Hematopoietic multipotent progenitor cell treated with erythropoietin and hydrocortisone succinate and interleukin-3 and kit ligand, for 8 days (in vitro differentiated cells): ENCODE data around the gene NAP1L1.
A peak's percentile ranks its signal among the peaks of the same experiment; 100 is the strongest.

Experiments used
- DNase-seq: peaks from one replicate; pipeline ENCODE4 v3.0.0-alpha.2; 2015

Gene NAP1L1

DNA sequence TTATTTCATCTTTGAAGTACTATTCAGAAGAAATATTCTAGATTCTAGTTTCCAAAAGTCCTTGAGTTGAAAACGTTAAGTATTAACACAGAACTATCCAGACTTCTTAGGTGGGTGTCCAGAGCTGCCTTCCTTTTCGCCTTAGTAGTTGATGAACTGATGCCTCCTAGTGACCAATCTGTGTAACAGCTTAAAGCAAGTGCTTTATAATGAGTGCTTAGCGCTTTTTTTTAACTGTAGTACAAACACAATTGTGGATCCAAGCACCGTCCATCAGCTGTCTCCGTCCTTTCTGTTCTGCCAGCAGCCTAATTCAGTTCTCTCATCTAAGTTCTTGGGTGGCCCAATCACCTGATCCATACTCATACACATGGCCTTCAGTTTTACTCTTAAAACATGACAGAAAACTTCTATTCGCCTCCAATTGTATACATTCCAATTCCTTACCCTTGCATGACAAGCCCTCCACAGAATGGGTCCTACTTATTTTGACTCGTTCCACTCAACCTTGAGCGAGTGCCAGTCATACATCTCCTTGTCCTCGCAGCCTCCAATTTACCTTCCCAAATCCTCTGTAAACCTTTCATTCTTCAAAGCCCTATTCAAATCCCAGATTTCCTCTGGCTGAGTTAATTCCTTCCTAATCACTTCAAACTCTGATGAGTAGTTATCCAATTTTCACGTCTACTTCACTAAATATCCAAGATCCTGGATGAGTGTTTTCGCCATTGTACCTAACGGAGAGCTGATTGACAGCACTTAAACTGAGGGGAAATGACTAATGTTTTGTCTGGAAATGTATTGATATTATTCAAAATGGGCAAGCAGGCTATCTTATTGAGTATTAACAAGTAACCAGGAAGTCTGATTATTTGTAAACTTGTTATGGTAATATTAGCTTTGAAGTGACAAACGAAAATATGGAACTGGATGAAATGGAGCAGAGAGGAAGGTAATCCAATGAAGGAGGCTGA lies 47.1 kb downstream of the NAP1L1 start:
- peak; percentile 82 for DNase-seq

DNA sequence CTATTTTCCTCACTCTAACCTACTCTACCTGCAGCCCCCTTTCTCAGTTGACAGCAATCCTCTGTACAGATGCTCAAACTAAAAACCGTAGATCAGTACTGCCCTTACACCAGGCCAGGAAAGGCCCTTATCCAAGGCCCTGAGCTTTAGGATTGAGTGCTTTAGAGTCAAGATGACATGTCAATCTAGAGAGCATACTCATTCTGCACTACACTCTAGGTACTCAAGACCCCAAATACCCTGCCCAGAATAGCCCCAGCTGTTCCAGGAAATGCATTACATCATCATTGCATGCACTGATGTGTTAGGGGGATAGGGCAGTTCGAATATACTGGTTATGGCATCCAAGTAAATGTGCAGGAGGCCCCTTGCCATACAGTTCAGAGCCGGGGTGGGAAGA lies 49.4 kb downstream of the NAP1L1 start:
- DNase-seq, result no peak

DNA sequence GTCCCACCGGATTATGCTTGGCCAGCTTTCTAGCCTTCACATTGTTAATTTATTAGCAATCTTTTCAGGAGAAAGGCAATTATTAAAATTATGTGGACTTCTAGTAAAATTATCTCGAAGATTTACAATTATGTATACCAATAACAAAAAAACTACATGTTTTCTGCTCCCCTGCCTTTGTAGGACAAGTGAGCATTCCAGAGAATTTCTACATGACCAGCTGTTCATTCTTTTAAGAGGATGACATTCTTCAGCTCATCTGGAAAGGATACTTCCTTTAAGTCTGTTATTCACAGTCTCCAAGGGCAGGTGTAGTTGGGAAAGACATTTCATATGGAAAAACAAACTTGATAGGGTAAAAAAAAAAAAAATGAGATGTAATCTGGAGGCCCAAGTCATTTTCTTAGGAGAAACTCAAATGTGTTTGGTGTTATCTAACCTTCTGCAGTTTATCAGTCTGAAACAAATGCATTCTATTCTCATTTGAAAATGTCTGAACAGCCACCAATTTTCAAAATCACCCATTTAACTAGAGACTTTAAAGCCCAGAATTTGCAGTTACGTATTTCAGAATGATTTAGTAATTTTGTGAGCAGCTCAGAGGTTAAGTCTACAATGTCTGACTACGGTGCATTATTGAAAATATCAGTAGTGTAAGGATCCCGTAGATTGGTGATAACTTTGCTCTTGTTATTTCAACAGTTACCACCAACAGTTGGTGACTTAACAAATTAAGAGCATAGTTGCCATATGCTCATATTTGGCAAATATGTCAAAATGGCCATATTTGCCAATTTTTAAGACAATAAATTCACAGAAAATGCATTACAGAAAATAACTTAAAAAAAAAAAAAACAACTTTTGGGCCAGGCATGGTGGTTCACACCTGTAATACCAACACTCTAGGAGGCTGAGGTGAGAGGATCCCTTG lies 51.1 kb downstream of the NAP1L1 start:
- DNase-seq, result peak; percentile 70

DNA sequence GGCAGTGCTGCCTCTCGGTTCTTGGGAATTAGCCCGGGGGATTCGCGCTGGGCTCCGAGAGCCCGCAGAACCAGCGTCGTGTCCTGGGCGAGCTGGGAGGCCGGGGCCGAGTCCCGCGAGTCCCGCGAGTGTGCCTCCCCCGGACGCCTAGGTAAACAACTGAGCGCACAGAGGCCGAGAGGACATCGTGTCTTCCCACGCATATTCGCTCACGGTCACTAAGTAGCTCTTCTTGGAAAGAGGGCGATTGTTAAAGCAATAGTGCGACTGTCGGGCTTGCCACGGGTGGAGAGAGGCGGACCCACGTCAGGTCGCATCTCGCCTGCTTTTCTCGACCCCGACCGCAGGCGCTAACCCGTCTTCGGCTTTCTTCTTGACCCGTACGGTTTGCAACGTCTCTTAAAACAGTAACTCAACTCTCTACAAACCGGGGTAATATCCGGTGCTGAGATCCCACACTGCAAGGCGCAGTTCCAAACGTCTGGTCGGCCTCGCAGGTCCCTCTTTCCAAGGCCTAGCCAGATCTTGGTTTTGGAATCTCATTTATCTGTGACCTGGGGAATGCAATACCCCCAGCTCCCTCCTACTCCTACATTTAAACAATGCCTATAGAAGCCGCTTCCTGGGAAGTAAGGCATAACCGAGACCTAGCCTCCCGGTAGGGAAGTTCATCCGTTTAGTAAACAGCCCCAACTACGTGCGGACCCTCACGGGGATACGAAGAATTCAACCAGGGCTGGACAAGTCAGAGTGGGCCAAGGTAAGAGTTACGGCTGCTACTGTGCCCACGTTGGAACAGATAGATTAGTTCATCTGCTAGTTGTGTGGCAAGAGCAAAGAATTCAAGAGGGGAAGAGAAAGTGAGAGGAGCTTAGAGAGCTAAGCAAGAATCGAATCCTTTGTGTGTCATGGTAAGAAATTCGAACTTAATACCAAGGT lies 52.2 kb downstream of the NAP1L1 start:
- DNase-seq, result peak; percentile 60

DNA sequence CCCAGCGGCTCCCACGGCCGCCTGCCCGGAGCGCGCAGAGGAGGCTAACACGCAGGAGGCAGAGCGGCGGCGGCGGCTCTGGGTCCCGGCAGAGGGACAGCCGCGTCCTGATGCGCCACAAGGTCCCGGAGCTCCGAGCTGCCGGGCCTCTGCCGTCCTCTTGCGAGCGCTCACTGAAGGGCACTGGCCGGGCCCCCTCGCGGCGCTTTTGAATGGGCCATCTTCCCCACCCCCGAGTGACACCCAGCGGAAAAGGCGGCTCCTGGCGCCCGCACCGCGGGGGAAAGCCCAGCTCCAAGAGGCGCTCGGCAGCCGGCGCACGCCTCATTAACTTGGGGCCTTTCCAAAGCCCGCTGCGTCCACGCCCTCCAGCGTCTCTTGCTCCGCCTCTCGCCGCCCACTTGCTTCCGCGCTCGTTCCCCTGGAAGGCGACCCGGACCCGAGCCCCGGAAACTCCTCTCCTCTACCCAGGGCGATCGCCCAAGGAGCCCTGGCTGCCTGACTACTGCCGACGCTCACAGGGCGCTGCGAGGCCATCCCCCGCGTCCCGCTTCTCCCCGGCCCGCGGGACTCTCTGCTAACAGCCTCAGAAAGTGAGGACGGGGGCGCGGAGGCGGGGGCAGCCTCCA lies 53.0 kb downstream of the NAP1L1 start, which contains the start of gene PHLDA1:
PHLDA1 (minus strand) TSS at position 363 of the 629 bp plus-strand sequence.
- peak; percentile 91 for DNase-seq

DNA sequence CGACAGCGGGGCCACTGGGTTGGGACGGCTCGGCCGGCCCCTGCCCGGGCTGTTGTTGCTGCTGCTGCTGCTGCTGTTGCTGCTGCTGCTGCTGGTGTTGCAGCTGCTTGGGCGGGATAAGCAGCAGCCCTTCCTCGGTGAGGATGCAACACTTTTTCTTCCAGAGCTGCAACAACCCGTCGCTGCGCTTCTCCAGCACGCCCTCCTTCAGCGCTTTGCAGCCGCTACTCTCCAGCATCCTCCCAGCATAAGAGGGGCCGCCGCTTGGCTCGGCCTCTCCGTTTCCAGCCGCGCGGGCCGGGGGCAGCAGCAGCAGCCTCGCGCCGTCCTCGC lies 53.4 kb downstream of the NAP1L1 start:
- no peak for DNase-seq

DNA sequence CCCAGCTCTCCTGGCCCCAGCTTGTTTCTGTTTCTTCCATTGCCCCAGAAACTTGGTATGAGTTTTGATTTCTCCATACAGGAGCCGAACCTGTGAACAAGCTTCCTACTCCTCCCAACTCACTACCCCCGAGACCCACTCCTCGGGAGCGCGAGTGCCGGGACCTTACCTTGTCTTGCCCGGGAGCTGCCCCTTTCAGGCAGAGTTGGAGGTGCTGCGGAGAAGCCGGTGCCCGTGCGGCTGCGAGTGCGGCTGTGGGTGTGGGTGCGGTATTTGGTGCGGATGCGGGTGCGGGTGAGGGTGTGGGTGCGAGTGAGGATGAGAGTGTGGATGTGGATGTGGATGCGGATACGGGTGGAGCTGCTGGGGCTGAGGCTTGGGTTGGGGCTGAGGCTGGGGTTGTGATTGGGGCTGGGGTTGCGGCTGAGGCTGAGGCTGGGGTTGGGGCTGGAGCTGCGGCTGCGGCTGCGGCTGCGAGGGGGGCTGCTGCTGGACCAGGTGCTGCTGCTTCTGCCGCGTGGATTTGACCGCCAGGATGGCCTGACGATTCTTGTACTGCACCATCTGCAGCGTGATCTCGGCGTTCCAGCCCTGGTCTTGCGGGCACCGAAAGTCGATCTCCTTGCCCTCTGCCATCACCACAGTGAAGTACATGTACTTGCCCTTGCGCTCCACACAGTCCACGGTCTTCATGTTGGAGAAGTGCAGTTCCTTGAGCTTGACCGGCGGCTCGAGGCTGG lies 54.0 kb downstream of the NAP1L1 start:
- no peak for DNase-seq

DNA sequence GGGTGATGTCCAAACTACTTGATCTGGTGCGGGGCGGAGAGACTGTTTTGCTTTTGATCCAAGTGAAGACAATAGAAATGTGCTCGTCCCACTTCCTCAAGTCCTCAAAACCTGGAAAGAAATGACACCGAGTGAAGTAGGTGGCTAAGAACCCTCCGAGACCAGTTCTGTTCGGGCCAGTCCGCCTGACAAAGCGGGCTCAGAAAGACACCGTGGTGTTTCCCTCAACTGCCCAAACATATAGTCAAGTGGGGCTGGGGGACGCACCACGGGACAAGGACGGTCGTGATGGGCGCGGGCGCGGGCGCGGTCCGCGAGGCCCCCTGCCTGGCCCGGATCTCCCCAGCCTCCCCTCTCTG lies 54.5 kb downstream of the NAP1L1 start:
- no peak for DNase-seq

DNA sequence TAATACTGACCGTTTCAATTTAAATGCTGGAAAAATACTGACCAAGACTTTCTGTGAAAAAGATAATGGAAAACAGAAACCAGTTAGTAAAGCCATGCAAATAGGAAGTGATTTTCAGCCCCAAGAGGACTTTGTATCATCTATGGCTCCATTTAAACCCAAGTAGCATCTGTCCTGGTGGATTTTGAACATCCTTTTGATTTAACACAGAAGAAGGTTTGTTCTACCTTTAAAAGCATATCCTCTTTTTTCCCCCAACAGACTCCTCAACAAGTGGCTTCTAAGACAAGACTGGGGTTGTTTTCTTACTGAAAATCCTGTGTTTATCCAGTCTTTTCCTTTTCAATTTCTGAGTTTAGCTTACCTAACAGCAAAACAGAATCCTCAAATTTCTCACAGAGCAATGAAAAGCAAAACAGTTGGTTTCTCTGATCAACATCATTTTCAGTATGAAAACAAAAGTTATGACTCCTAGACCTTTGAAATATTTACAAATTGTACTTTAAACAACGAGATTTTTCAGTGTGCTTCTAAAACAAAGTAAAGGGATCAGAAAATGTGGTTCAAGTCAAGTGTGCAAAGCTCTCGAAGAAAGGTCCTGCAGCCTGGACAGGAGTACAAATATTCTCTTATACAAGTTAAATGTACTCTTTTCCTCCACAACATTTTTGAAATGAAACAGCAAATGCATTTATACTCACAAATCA lies 55.8 kb downstream of the NAP1L1 start:
- DNase-seq, result no peak

DNA sequence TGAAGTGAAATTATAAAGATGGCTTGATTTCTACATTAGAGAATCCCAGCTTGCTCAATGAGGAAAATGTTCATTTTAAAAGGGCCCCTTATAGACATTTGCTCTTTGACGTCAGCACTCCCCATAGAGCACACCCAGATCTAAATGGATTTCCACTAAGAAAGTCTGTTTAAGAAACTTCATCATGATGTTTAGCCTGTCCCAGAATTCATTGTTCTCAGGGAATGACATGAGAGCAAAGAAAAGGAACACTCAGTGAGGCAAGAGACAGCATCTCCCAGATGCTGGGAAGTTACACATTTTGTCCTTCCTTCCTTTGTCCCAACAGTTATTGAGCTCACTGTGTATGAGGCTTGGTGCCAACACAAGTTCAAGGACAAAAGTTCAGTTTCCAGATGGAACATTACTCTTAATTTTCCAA lies 57.8 kb downstream of the NAP1L1 start:
- no peak for DNase-seq

DNA sequence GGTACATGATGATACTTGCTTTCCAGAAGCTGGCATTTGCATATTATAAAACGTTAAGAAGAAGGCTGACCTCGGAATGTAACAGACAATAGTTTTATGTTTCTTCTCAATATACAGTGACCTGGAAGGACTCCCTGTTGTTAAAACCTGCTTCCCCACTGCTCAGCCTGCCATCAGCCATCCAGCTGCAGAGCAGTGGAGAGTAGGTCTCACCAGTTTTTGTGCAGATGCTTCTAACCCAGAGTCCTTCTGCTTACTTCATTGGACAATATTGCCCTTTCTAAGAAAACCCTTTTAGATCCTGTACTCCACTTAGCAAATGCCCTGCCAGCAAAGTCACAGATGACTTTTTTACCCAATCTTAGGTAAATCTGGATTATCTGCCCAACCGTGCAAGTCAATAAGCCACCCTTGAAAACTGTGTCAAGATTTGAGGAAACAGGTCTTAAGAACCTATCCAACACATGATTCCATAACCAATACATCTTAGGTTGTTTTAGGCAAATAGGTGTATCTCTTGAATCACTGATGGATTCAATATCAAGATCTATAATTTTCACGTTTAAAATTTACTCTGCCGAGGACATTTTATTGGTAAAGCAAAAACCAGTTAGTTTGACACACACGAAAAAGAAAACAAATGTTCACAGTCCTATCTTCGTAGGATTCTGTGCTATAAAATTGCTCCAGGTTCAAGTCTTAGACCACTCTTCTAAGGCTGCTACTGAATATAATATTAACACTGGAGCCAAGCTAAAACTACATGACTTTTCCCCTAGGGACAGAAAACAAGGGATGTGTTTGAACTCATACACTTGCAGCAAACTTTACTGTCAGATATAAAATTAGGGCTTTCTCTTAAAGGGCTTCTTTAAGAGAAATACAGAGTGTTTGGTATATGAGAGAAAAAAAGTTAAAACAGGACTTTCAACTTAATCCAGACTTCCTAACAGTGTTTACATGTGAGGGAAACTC lies 58.6 kb downstream of the NAP1L1 start:
- no peak for DNase-seq

DNA sequence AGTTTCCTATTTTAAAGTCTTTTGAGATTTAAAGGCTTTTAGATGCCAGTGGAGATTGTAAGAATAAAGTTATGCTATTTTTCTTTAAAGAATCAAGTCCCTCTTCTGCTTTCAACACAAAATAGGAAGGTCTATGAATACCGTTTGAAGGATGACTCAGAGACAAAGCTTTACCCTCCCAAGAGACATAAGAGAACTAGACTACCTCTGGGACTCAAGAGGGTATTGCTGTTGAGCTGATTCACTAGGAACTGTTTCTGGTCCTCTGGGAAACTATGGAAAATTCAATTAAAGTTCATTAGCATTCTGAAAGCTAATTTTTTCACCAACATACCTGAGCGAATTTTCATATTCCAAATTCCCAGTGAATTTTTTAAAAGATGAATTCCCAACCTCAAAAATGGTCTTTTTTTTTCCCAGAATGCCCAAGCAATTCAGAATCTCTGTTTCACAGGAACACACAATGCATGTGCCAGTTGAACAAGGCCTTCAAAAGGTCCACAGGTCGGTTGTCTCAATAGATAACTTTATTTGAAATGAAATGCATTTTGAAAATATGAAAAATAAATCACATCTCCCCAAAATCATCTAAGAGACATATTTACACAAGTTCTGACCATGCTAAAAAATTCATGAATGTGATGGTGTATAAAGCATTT lies 59.4 kb downstream of the NAP1L1 start:
- no peak for DNase-seq

DNA sequence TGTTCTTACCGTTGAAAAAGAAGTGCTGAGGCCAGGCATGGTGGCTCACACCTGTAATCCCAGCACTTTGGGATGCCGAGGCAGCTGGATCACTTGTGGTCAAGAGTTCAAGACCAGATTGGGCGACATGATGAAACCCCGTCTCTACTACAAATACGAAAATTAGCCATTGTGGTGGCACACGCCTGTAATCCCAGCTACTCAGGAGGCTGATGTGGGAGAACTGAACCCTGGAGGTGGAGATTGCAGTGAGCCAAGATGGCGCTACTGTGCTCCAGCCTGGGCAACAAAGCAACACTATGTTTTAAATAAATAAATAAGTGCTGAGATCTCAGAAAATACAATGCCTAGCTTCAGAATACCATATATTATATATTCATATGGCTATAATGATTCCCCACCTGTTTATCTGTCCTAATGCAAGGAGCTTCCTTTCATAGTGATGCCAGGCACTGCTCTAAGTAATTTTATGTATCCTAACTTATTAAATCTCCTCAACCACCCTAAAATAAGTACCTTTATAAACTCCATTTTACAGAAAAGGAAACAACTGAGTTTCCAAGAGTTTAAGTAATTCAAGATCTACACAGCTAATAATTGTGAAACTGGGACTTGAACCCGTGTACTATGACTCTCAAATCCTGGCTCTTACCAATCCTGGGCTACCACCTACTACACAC lies 60.2 kb downstream of the NAP1L1 start:
- no peak for DNase-seq

DNA sequence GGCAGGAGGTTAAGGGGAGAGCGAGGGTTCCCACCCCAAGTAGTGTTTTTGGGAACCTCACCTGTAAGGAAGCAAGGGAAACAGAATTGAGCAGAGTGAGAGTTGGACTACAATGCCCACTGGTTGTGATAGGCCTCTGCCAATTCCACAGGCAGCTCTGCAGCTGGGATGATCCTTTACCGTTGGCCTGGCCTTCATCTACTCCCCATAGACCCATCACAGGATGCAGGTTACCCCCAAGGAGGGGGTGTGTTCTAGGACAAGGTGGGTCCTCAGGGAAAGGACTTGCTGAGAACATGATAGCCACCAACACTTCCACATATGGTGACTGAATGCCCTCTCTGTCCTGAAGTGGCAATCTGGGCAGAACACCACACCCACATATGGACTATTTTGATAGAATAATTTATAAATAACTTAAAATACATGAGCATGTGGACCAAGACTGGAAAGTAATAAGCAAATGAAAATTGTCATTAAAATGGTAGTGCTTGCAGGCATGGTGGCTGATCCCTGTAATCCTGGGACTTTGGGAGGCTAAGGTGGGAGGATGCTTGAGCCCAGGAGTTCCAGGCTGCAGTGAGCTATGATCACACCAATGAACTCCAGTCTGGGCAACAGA lies 61.3 kb downstream of the NAP1L1 start:
- DNase-seq, result no peak

DNA sequence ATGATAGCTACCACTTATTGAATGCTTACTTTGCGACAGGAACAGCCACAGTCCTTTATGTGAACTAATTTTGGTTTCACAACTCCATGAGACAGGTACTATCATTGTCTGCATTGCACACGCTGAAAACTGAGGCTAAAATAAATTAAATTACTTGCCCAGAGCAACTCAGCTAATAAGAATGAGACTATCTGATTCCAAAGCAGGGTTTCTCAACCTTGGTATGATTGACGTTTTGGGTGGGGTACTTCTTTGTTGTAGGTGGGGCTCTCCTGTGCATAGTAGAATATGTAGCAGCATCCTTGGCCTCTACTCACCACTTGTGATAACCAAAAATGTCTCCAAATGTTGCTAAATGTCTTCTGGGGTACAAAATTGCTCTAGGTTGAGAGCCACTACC lies 62.0 kb downstream of the NAP1L1 start:
- no peak for DNase-seq

DNA sequence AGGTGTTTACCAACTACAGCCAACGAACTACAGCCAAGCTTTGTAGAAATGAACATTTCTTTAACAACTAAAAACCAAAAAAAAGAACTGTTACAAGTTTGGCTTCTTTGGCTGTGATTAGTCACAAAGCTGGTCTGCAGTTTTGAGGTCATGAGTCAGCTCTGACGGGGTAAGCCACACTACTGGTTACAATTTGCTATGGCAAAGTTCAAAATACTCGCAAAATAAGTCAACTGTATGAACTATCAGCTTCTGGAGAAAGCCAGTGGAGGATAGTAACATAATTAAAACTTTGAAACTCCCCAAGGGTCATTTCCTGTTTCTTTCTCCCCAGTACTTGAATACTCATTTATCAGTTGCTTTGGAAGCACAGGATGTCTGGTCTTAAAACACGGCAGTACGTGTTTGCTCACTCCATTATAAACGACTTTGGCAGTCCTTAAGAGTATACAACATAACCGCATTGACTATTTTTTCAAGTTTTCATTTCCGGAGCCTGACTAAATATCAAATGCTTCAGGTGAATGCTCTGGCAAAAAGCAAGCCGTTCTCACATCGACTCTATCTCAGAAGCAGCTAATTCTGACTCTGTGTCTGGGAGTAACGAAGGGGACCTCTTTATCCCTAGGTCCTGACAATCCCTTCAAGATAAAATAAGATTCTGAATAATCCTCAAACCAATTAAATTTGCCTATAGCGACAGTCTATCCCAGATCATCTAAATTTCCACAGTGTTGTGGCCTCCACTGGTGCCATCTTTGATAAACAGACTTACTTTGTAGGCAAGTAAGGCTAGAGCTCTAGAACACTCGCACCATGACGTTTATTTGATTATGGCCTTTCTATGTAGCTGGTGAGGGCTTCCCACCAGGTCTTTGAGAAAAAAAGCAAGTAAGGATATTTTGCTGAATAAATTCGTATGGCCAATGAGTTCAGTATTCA lies 63.5 kb downstream of the NAP1L1 start:
- peak; percentile 25 for DNase-seq

DNA sequence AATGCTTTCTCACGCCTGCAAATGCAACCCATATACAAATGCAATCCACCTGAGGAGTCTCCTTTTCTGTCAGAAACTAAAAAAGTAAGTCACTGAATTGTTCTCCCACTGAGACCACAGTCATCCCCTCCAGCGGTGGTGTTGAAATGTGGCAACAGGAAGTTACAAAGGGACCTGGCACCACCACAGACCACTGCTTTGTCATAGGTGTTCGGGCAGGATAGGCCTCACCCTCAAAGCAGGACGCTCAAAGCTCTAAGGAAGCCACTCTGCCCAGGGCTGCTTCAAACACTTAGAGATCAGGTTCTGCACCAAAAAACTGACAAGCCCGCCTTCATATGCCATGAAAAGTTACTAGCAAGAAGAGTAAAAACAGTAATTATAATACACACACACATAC lies 64.2 kb downstream of the NAP1L1 start:
- no peak for DNase-seq
